Measurements from ENCODE around the gene CKAP5. TPM values are rescaled to one million over a fixed set of nuclear protein-coding genes. Genes with fewer than 3 reads are reported as not detected.

CKAP5 gene
- total RNA-seq, 1 experiment from 2014 or later: 190 TPM

DNA sequence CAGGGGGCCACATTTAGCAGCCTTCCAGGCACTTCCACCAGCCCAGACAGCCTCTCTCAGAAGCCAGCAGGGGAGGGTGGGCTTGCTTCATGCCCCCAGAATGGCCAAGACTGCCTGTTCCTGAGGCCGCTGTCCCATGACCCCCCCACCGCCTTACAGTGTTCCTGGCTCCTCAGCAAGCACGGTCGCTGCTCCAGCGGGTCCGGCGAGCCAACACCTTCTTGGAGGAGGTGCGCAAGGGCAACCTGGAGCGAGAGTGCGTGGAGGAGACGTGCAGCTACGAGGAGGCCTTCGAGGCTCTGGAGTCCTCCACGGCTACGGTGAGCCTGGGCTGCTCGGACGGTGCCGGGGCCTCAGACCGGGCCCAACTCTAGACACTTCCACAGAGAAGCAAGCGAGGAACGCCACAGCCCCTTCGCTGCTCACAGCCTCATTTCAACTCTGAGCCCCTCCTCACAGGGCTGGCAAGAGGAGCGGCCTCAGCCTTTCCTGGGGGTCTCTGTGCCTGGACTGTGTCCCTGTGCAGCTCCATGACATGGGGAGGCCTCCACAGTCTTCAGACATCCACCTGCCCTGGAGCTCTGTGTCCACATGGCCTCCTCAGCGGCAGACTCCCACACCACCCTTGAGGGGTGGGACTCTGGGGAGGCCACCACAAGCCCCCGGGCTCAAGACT is 126.4 kb downstream of the CKAP5 start:
- Histone ChIP-seq H3T11ph (ENCODE audit: low read length) (no peak overlapping the region), H3K23me2 (ENCODE audit: insufficient read length, low read depth, low read length, poor library complexity, severe bottlenecking) (no peaks in the 10 kb centered on the region), H3K23ac (ENCODE audit: insufficient read length, low read depth, low read length) (no peak overlapping the region), H4K8ac (replicated peaks; ENCODE audit: insufficient read length, low read depth, low read length) (no peak overlapping the region), H2BK5ac (ENCODE audit: insufficient read length, low read length) (no peak overlapping the region), H4K5ac (ENCODE audit: insufficient read length, low read depth, low read length) (no peak overlapping the region), H3K9ac (ENCODE audit: extremely low read depth, insufficient read length, low read length) (no peak overlapping the region), H3K27me3 (ENCODE audit: insufficient read depth, low read length) (no peaks in the 10 kb centered on the region), H3K79me1 (ENCODE audit: insufficient read depth, low read depth, low read length, poor library complexity, severe bottlenecking) (no peaks in the 10 kb centered on the region), H3K9me3 (ENCODE audit: control insufficient read depth, low read depth, low read length) (no peaks in the 10 kb centered on the region), H3K4ac (ENCODE audit: low read depth, low read length) (no peak overlapping the region), H2BK12ac (ENCODE audit: insufficient read length, low read depth, low read length) (no peak overlapping the region), H2AFZ (ENCODE audit: low read length) (no peak overlapping the region), H3K79me2 (ENCODE audit: insufficient read depth, low read length) (no peaks in the 10 kb centered on the region), H2BK120ac (ENCODE audit: low read depth, low read length, poor library complexity, severe bottlenecking) (no peak overlapping the region), H3K18ac (ENCODE audit: insufficient read length, low read depth, low read length) (no peak overlapping the region), H3K4me1 (ENCODE audit: insufficient read depth, low read length) (0 out of 2 replicates have a peak, but pooled peaks cover 3% of the 10 kb centered on the region), H2AK5ac (ENCODE audit: insufficient read length, low read length) (no peak overlapping the region), H3K27ac (ENCODE audit: insufficient read length, low read depth, low read length) (no peak overlapping the region), H2BK15ac (ENCODE audit: low read depth, low read length) (no peak overlapping the region), H3K4me2 (ENCODE audit: insufficient read depth, insufficient read length, low read length) (no peak overlapping the region), H3K56ac (ENCODE audit: insufficient read length, low read depth, low read length) (no peak overlapping the region), H2BK20ac (ENCODE audit: low read depth, low read length, poor library complexity, severe bottlenecking) (no peak overlapping the region), H3K14ac (ENCODE audit: insufficient read depth, low read length) (no peak overlapping the region; the same call in 1 of the 2 replicates), H4K91ac (ENCODE audit: insufficient read length, low read depth, low read length) (no peak overlapping the region), H4K20me1 (ENCODE audit: control insufficient read depth, insufficient read depth, insufficient read length) (no peaks in the 10 kb centered on the region)
- Mint-ChIP-seq H3K4me3 (no peak overlapping the region), H3K36me3 (ENCODE audit: insufficient read depth in 1 of 3, low read depth in 3 of 3) (no peaks in the 10 kb centered on the region), H3K27ac (peak overlapping the region in 1 of 3 experiments; percentile 87; a peak in 1 of 7 replicates), H3K27me3 (ENCODE audit: low read depth) (no peaks in the 10 kb centered on the region), H3K4me1 (peaks cover 8 to 14% of the 10 kb centered on the region in 2 experiments), H3K9me3 (no peaks in the 10 kb centered on the region)
- DNase-seq: no peak
- TF ChIP-seq, protein P1, sequence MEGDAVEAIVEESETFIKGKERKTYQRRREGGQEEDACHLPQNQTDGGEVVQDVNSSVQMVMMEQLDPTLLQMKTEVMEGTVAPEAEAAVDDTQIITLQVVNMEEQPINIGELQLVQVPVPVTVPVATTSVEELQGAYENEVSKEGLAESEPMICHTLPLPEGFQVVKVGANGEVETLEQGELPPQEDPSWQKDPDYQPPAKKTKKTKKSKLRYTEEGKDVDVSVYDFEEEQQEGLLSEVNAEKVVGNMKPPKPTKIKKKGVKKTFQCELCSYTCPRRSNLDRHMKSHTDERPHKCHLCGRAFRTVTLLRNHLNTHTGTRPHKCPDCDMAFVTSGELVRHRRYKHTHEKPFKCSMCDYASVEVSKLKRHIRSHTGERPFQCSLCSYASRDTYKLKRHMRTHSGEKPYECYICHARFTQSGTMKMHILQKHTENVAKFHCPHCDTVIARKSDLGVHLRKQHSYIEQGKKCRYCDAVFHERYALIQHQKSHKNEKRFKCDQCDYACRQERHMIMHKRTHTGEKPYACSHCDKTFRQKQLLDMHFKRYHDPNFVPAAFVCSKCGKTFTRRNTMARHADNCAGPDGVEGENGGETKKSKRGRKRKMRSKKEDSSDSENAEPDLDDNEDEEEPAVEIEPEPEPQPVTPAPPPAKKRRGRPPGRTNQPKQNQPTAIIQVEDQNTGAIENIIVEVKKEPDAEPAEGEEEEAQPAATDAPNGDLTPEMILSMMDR (conservative IDR thresholded peaks at IDR 0.05): no peak
- no CpG with 5 or more reads among the region's 25 CpGs for WGBS (ENCODE audit: extremely low coverage, insufficient read length, low lambda C conversion rate)
